Measurements from ENCODE around the gene KLHL6.
A peak's percentile ranks its signal among the peaks of the same experiment; 100 is the strongest.

Gene KLHL6

DNA sequence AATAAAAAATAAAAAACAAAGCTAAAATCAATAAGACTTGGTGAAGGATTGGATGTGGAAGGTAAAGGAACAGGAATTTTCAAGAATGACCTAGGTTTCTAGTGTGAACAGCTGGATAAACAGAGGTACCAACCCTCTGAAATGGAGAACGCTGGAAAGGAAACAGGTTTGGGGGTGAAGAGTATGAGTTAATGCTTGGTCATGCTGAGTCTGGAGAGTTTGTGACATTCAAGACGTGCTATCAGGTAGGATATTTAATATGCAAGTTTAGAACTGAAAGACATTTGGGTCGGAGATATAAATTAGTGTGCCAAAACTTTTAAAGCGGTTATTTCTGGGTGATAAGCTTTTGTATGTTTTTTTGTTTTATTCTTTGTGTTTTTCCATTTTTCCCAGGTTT, 11.4 kb upstream of the KLHL6 start:
- TF ChIP-seq, protein P1, sequence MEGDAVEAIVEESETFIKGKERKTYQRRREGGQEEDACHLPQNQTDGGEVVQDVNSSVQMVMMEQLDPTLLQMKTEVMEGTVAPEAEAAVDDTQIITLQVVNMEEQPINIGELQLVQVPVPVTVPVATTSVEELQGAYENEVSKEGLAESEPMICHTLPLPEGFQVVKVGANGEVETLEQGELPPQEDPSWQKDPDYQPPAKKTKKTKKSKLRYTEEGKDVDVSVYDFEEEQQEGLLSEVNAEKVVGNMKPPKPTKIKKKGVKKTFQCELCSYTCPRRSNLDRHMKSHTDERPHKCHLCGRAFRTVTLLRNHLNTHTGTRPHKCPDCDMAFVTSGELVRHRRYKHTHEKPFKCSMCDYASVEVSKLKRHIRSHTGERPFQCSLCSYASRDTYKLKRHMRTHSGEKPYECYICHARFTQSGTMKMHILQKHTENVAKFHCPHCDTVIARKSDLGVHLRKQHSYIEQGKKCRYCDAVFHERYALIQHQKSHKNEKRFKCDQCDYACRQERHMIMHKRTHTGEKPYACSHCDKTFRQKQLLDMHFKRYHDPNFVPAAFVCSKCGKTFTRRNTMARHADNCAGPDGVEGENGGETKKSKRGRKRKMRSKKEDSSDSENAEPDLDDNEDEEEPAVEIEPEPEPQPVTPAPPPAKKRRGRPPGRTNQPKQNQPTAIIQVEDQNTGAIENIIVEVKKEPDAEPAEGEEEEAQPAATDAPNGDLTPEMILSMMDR (IDR thresholded peaks at IDR 0.05; ENCODE audit: borderline replicate concordance, insufficient read depth, low read depth, low read length): no peak
- no peak overlapping the region for H3K4me3 ChIP-seq (ENCODE audit: low read depth, low read length)

GRCh38 chr3:183564046-183564445, 8.5 kb upstream of the KLHL6 start:
- TF ChIP-seq, protein P1 (IDR thresholded peaks at IDR 0.05; ENCODE audit: borderline replicate concordance, insufficient read depth, low read depth, low read length): no peak
- no peak overlapping the region for H3K4me3 ChIP-seq (ENCODE audit: low read depth, low read length)

- no peak overlapping the region for H3K4me3 ChIP-seq (ENCODE audit: low read depth, low read length)
- TF ChIP-seq, protein P1 (IDR thresholded peaks at IDR 0.05; ENCODE audit: borderline replicate concordance, insufficient read depth, low read depth, low read length): no peak
These were observed 8.0 kb upstream of the KLHL6 start for GRCh38 chr3:183563536-183563874.

DNA sequence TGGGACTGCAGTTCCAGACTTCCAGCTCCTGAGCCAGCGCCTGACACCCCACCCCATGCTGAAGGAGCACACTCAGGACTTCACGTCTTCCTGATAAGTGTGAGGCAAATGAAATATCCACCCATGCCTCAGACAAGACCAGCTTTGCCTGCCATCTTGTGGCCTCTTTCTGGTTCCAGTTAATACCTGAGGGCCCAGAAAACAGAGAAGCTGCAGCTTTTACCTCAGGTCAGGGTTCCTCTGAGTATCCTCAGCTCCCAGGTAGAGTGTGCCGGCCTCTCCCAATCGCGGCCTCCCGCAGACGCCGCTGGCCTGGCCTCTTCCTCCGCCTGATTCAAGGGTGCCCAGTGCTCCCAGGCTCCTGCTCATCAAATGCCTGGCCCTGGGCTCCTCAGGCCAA, 5.1 kb upstream of the KLHL6 start:
- H3K4me3 ChIP-seq (ENCODE audit: low read depth, low read length): no peak overlapping the region

DNA sequence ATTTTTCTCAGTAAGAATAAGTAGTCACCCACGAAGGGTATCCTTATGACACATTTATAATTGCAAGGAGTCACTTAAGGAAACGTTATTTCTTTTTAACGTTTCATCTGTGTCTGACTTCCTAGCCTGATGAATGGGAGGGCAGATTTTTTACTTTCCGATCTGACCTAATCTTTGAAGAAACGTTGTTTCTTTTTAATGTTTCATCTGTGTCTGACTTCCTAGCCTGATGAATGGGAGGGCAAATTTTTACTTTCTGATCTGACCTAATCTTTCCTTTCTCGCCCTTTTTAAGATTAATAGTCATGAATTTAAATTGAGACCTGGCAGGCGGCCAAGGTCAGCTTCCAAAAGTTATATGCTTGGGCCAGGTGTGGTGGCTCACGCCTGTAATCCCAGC, 3.0 kb upstream of the KLHL6 start:
- H3K4me3 ChIP-seq (ENCODE audit: low read depth, low read length): no peak overlapping the region

More for the DNA sequence above, 5.1 kb upstream of the KLHL6 start:
- TF ChIP-seq, protein P1 (IDR thresholded peaks at IDR 0.05; ENCODE audit: borderline replicate concordance, insufficient read depth, low read depth, low read length): peak; percentile 10; the same call in 1 of the 2 replicates

DNA sequence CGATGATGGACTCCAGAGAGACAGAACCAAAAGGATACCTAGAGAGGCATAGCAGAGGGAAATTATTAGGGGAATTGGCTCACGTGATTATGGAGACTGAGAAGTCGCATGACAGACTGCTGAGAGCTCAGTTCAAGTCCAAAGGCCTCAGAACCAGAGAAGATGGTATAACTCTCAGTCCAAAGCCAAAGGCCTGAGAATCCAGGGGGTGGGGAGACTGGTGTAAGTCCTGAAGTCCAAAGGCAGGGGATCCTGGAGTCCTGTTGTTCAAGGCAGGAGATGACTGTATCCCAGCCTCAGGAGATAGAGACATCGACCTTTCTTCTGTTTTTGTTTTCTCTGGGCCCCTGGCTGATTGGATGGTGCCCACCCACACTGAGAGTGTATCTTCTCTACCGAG, 1.2 kb upstream of the KLHL6 start:
- TF ChIP-seq, protein P1 (IDR thresholded peaks at IDR 0.05; ENCODE audit: borderline replicate concordance, insufficient read depth, low read depth, low read length): no peak
- no peak overlapping the region for H3K4me3 ChIP-seq (ENCODE audit: low read depth, low read length)

More for the DNA sequence above, 3.0 kb upstream of the KLHL6 start:
- TF ChIP-seq, protein P1 (IDR thresholded peaks at IDR 0.05; ENCODE audit: borderline replicate concordance, insufficient read depth, low read depth, low read length): no peak

DNA sequence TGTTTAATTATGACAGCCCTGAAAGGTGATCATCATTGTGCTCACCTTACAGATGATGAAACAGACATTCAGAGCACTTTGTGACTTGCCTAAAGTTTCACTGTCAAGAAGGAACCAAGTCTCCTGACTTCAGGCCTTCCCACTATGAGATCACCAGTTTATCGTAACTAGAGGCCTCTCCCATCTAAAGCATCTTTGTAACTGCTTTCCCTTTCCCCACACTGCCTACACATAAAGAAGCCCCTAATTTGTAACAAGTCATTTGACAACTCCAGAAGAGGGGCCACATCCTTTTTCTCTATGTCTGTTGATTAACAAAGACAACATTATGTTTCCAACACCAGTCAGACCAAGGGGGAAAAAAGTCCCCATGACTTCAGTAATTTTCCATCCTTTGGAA, 1.1 kb downstream of the KLHL6 start:
- no peak overlapping the region for H3K4me3 ChIP-seq (ENCODE audit: low read depth, low read length)
- TF ChIP-seq, protein P1 (IDR thresholded peaks at IDR 0.05; ENCODE audit: borderline replicate concordance, insufficient read depth, low read depth, low read length): no peak

Measured in GM12875 (cell line).